ENCODE data around the gene MRGPRG.
A peak's percentile ranks its signal among the peaks of the same experiment; 100 is the strongest.

The MRGPRG gene

DNA sequence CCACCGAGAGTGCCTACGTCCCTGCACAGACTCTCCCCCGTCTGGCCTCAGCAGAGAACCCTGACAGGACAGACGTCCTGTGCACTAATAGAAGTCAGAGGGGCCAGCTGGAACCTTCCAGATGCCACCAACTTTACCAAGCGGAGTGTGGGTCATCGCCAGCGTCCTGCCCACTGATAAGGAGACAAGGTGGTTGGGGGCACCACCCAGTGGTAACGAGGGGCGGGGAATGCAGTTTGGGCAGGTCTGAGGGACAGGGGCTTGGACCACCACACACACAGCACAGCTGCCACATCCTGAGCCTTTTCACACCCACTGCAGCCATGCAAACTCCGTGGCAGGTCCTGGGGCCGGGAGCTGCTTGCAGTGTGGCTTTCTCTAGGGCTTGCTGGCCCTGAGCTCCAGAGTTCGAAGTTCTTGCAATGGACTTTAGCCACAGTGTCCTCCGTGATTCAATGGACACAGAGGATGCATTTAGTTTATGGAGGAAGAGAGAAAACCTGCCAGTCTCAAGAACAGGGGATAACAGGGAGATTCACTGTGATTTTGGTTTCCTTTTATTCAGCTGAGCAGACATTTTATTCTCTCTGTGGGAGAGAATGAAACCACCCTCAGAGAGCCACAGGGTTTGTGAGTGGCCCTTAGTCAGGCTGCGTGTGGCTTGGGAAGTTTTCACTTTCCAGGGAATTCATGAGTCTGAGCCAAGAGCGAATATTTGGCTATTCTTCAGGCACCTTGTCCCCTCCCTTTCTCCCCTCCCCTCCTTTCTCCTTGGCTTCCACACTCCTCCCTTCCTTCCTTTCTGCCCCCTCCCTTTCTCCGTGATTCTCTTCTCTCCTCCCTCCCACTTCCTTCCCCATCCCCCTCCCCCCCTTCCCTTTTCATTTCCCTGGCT is 13.1 kb downstream of the MRGPRG start:
- DNase-seq: no peak

DNA sequence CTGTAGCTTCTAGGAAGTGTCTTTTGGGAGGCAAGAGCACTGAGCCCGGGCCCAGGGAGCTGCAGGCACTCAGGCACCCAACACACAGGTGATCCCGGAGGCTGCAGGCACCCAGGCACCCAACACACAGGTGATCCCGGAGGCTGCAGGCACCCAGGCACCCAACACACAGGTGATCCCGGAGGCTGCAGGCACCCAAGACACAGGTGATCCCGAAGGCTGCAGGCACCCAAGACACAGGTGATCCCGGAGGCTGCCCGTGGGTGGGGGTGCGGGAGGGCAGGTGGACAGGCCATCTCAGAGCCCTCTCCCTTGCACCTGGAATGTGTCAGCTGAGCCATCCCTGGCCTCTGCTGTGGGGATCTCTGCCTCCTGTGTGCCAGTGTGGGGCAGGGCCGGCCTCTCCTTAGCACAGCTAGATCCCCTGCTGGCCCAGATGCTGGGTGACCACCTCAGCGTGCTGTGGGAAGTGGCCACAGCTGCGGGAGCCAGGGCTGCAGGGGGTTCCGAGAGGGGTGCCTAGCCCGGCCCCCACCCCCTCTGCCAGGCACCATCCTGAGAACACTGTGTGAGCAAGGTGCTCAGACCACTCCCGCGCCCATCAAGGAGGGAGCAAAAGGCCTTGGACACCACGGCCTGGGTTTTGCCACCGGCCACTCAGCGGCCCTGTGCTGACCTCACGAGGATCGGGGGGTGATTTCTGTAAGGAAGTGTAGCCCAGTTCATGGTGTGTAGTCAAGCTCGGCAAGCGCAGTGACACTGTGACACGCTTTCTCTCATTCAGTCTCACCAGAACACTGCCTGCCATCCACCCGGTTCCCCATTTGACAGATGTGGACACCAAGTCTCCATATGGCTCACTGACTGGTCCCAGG is 14.2 kb downstream of the MRGPRG start:
- no peak for DNase-seq

DNA sequence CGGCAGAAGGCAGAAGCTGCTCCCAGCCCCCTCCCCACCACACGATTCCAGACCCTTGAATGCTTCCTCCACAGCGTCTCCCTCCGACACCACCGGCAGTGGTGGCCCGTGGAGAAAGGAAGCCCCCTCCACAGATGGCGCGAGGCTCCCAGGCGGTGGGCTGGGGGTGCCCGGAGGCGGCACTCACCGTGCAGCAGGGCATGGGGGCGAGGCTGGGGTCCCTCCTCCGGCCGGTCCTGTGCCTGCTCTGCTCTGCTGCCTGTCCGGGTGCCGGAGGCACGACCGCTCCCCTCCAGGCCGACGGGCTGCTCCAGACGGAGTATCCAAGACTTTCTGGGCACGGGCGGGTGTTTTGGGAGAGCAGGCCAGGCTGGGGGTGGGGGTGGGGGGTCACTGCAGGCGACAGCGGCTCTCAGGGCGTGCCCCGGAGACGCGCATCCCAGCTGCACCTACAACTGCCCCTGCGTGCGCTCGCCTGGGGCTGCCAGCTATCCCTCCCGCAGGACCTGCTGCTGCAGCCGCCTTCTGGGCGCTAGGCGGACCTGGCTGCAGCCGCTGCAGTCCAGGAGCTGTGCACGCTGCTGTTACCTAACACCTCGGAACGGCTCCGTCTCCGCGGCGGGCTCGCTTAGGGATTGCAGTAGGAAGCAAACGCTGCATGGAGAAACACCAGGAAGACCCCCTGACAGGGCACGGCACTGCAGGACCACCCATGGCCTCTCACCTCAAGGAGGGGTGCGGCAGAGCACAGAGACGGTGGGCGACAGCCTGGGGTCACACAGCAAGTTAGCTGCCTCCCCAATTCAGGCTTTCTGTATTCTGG is 15.2 kb downstream of the MRGPRG start:
- DNase-seq: no peak

DNA sequence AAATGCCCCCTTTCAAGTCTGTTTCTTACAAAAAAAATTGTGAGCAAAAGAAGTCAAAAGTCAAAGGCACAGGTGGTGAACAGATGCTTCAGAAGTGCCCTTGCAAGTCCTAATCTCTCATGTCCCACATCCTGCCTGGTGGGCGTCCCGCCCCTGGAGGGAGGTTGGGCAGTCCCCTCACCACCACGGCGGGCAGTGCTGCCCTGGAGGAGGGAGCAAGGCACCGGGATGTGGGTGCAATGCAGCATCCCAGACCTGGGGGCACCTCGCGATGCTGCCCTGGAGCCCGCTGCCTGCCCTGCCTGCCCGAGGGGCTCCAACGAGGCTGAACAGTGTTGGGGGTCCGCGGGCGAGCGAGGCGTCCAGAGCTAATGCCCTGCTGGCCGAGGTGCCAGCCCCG is 15.9 kb downstream of the MRGPRG start:
- no peak for DNase-seq

DNA sequence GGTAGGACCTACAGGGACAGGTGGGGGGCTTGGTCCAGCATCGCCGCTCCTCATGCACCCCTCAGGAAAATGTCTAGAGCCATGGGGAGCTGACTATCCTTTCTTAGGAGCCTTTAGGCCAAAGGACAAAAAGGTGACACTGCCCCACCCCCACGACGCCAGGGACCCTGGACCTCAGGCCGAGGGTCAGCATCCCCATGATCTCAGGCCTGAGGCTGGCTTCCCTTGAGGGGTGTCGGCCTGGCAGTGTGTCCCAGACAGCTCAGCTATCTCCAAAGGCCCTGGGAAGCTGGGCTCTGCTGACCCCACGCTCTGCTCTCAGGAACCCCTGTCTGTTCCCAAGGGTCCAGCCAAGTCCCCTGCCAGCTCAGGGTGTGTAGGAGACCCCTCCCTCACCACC is 16.3 kb downstream of the MRGPRG start:
- no peak for DNase-seq

DNA sequence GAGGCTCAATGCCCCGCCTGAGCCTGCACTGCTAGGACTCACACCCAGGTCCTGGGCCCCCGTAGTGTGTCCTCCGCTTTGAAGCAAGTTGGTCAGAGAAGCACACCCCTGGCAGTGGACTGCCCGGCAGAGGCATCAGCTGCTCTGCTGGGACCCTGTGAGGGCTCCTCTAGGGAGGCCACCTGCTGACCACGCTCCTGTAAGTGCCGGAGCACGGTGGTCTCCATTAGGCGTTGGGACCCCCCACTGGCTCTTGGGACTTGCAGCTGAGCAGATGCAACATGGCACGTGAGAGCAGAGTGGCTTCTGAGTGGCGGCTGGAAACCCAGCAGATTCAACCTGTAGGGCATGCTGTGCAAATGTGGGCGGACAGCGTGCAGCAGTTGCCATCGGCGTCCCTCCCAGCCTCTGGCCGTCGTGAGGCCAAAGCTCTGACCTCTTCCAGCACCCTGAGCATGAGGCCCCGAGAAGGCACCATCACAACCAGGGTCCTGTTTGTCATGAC is 16.9 kb downstream of the MRGPRG start:
- DNase-seq: no peak

DNA sequence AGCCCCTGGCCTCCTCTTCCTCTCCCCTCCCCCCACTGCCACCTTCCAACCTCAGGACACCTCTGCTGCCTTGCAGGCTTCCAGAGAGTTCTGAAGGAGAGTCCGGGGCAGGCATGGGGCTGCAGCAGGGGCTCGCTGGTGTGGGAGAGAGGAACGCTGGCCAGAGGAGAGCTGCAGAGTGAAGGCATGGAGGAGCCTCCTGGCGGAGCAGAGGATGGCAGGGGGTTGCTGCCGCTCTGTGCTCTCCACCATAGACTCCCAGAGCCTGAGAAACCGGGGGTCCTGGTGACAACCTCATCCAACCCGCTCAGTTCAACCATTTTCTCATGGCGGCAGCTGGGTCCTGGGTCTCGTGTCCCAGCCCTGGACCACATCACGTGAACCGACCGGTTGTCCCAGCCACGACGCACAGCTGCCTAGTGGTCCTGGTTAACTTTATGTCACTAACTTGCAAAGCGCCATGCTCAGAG is 17.5 kb downstream of the MRGPRG start:
- DNase-seq: no peak

DNA sequence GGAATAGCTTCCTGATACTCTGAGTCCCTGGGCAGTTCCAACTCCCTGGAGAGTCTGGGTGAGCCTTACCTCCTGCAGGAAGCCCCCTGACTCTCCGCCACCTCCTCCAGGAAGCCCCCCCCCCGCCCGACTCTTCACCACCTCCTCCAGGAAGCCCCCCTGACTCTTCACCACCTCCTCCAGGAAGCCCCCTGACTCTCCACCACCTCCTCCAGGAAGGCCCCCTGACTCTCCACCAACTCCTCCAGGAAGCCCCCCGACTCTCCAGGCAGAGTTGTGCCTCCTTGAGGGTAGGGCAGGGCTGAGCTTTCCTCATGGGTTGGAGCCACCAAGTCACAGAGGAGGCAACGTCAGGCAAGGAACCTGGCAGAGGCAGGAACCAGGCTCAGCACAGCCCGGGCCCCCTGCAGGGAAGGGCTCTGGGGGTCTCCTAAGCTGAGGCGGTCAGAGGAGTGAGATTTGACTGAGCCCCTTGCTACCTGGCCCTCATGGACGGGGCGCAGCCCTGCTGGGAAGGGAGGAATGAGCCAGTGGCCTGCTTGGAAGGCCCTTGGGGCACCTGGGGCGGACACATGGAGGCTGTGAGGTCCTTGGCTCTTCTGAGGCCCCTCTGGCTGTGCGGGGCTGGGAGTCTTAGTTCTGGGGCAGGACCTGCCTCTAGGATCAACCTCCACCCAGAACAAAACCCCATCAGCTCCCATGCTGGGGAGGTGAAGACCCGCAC is 18.1 kb downstream of the MRGPRG start:
- no peak for DNase-seq

DNA sequence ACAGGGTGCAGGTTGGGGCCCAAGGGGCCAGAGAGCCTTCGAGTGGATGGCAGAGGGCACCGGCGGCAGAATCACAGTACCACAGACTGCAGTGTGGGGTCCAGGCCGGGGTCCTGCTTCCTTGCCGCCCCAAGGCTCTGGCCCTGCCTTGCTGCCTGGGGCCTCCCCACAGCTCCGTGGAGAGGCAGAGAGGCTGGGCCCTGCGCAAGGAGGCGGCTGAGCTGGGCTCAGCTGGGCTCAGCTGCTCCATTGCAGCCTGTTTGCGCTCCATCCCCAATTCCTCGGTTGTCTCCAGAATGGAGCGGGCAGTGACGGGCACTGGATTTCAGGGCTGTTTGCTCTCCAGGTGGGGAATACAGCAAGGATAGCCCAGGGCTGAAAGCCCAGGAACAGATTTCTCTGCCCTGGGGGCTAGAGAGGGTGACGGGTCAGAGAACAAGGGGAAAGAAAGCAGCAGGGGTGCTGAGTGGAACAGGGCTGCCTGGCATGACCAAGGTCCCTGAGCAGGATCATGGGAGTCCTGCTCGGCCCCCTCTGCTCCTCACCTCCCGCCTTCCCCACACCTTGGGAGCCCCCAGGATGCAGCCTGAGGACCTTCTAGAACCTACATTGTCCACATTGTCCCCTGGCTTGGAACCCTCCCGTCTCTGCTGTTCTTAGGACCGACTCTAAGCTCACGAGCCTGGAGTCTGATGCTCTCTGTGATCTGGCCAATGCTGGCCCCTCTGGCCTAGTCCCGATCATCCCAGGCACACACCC is 18.9 kb downstream of the MRGPRG start:
- no peak for DNase-seq

DNA sequence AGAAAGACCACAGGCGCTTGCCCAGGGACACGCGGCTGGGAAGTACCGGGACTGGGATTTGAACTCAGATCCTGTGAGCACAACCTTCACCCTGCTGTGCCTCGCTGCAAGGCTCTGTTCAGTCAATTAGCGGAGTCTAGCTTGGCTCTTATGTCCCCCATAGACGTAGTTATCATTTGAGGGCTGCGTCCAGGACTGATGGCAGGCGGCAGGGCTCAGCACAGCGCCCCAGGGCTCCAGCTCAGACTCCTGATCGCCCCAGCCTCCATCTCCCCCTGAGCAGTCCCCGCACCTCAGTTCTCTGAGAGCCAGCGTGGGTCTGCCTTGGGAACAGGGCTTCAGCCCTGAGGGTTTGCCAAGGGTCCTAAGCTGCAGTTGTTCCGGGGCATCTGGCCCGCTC is 19.8 kb downstream of the MRGPRG start:
- no peak for DNase-seq

DNA sequence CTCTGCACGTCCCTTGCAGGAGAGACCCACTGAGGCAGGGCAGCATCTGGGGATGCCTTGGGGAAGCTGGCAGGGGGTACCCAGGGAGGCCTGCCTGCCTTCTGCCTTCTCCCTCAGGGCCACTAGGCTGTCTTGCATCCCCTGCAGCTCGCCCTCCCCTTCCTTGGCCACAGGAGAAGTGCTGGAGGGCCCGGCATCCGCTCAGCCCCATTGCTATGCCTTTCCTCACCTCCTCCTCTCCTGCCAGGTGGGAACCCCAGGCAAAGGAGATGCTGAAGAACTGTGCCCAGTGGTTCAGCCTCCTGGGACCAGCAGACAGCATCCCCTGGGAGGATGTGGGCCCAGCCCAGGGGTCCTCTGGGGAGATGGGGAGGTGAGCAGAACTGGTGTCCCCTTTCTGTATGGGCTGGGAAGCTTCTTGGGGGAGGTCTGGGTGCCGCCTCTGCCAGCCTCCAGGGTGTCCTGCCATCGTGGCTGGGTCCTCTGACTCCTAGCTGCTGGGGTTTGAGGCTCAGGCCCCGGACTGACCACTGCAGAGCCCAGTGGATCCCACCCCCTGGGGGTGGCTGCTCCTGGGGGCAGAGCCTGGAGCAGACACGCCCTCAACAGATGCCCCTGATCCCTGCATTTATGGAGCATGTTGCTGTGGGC is 20.6 kb downstream of the MRGPRG start:
- no peak for DNase-seq

DNA sequence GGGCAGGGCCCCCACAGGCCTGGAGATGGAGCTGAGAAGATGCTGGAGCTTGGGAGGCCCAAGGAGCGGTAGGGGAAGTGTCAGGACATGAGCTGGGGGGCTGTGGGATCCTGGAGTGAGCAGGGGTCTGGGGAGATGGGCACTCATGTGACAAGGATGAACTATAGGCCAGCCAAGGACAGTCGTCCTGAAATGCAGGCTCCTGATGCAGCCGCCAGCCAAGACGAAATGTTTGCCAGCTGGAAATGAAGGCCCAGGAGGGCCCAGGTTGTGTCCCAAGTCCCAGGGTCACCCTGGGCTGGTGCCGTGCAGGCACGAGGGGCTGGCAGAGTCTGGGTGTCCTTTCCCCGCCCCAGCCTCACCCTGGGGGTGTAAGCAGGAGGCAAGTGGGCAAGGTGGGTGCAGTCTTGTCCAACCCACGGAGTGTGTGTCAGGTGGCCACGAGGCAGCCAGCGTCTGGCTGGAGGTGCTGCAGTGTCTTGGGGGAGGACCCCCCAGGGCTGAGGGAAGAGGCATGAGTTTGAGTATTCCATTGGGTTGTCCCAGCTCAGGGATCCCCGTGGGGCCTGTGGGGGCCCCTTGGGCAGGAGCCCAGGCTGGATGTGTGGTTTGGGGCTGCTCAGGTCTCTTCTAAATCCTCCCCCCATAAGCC is 21.4 kb downstream of the MRGPRG start:
- DNase-seq: no peak

DNA sequence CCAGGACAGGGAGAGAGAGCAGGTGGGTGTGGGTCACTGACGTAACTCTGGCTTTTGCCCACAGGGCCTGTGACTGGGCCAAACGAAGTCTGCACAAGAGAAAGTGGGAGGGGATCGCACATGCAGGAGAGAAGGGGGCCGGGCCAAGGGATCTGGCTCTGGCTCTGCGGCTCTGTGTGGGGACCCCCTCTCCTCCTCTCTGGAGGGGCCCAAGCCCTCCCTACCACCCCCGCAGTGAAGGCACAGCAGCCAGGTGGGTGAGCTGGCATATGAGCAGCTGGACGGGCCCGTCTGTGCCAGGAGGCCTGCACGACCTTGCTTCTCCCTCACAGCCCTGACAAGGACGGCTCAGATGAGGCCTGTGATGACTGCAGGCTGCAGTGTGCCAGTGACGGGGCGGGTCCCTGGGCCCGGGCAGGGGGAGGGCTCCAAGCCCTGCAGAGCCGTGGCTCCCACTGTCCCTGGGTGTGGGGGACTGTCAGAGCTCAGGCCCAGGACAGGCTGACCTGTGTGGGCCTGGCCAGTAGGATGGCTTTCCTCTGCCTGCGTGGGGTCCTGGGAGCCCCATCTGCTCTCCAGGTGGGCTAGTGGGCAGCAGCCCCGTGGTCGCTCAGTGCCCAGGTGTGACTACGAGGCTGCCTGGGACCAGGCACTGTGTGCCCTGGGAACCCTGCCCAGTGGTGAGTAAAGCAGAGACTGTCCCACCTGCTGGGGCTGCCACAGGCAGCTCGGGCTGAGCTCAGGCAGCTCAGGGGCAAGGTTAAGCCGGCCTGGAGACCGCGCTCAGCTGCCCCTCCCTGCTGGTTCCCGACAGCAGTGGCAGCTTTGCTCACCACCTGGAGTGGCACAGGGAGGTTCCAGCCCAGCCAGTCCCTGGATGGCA is 22.2 kb downstream of the MRGPRG start:
- no peak for DNase-seq

DNA sequence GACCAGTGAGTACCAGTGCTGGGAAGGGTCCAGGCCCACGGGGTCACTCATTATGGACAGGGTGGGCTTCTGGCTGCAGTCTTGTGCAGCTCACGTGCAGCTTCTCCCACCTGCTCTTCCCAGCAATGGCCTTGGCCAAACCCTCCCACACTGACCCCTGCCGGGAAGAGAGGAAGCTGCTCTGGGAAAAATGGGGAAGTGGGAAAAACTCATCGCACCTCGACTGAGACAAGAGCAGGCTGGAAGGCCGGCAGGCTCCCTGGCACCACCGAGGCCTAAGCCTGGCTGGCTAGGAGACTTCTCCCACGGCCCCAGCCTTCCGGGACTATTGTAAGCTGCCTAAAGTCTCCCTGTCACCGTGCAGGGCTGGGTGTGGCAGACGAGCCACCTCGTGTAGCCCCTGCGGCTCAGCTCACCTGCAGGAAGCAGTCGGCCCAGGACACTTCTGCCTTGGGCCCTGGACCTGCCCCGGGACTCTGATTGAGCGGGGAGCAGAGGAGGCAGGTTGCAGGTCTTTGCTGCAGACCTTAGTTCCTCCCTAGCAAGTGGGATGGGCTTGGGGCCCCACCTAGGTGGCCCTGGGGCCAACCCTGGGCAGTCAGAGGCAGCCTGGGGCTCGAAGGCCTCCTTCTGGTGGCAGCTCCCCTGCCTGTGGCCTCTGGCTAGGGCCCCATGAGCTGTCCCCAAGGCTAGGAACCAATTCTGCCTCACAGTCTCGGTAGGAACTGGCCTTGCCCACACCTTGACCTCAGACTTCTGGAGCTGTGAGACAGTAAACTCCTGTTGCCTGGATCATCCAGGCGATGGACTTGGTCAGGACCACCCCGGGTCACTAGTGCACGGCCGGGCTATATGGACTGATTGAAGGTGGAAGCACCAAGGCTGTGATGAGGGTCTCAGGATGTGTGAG is 23.1 kb downstream of the MRGPRG start:
- DNase-seq: peak; percentile 44

DNA sequence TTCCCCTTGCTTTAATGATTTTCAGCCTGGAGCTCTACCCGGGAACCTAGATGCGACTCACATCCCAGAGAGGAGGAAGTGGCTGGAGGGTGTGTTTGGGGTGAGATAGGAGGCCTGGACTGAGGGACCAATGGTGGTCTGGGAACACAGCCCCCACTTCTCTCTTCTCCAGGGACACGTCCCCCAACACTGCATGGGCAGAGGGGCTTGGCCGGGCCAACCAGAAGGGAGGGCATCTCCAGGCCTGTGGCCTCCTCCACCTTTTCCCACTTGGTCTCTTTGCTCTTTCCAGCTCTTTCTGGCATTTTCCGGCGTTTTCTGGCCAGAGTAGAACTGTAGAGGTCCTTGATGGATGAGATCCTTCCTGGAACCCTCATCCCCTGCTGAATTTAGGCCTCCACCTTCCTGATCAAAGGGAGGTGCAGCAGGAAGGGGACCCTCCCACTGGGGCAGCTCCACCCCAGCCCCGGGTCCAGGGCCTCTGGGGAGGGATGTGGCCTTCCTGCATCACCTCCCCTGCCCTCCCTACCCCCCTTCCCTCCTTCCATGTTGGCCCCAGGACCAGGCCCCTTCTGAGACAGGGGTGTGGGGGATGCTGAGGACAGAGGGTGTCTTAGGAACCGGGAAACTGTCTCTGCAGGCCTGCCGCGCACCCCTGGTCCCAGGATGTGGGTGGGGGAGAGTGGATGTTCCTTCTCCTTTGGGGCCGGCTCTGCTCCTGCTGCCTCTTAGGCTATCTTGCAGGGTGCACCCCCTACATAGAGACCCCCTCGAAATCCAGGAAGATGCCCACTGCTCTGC is 24.4 kb downstream of the MRGPRG start:
- no peak for DNase-seq

DNA sequence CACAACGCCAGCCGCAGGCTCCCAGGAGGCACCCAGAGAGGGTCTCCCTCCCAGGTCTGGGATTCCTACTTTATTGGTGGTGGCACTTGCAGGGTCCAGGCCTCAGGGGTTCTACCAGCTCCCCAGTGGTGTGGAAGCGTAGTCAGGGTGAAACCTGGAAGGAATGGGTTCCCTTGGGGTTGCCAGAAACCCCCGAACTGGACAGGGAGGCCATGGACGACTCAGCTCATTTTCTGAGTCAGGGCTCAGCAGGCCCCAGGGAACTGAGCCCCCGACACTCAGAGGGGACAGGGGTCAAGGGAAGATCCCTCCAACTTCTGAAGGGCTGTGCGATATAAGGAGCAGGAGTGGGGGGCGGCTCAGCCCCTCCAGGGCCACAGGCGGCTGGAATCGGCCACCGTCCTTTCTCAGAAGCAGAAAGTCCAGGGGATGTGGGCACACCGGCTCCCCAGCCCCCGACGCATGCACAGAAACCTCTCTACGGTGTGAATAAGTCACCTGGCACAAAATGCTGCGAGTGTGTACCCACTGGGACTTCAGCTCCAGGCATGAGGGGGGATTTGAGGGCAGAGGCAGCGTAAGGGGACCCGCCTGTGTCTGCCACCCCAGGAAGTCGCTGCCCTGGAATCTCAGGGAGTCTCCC is 25.1 kb downstream of the MRGPRG start:
- no peak for DNase-seq

Measured in NCI-H82 (cell line).